Loucy (cell line): ENCODE data around the gene GOLGA6D.
"Not testable (repeated sequence)": the region's sequence is repeated elsewhere in the genome, so short reads cannot be mapped to it uniquely, and the experiment has no call there.

Source experiments
- H2AFZ ChIP-seq: fragments of 200-600 bp; sonication (generic); 2 replicates; pipeline ENCODE4 v1.6.0; 2016; ENCODE audit warnings: antibody characterized with exemption, mild to moderate bottlenecking, low read length, moderate library complexity
- H3F3A ChIP-seq: fragments of 200-600 bp; 2 replicates; pipeline ENCODE4 v1.6.0; 2016; ENCODE audit warnings: antibody characterized with exemption, low read depth, mild to moderate bottlenecking
- H3K27me3 ChIP-seq: fragments of 200-600 bp; sonication (generic); 2 replicates; pipeline ENCODE4 v1.6.1; 2014; ENCODE audit warnings: low read length, mild to moderate bottlenecking; ENCODE audit not compliant: insufficient read depth, poor library complexity, severe bottlenecking
- H3K36me3 ChIP-seq: fragments of 200-600 bp; sonication (generic); 2 replicates; pipeline ENCODE4 v1.6.1; 2016; ENCODE audit warnings: low read length; ENCODE audit not compliant: insufficient read depth
- H3K4me1 ChIP-seq: fragments of 200-600 bp; sonication (generic); 2 replicates; pipeline ENCODE4 v1.5.1; 2014; ENCODE audit warnings: low read length, mild to moderate bottlenecking; ENCODE audit not compliant: insufficient read depth, poor library complexity, severe bottlenecking
- H3K4me2 ChIP-seq: fragments of 200-600 bp; sonication (generic); 2 replicates; pipeline ENCODE4 v1.6.0; 2014; ENCODE audit warnings: antibody characterized with exemption, low read length, low read depth, mild to moderate bottlenecking; ENCODE audit not compliant: poor library complexity, severe bottlenecking
- H3K4me3 ChIP-seq: fragments of 200-600 bp; sonication (generic); 2 replicates; pipeline ENCODE4 v1.5.1; 2014; ENCODE audit warnings: low read length, mild to moderate bottlenecking, mixed read lengths; ENCODE audit not compliant: poor library complexity, severe bottlenecking
- H3K79me2 ChIP-seq: fragments of 200-600 bp; sonication (generic); 2 replicates; pipeline ENCODE4 v1.6.1; 2014; ENCODE audit warnings: low read length; ENCODE audit not compliant: insufficient read depth
- H3K9ac ChIP-seq: fragments of 200-600 bp; sonication (generic); 2 replicates; pipeline ENCODE4 v1.6.0; 2014; ENCODE audit warnings: mild to moderate bottlenecking, low read depth, low read length, moderate library complexity; ENCODE audit not compliant: poor library complexity, severe bottlenecking
- H3K9me2 ChIP-seq: fragments of 200-600 bp; sonication (generic); replicated peaks from 2 replicates; pipeline ENCODE4 v1.6.1; 2016; ENCODE audit warnings: low read depth, low read length, mixed read lengths
- H3K9me3 ChIP-seq: fragments of 200-600 bp; sonication (generic); 2 replicates; pipeline ENCODE4 v1.6.1; 2014; ENCODE audit warnings: mild to moderate bottlenecking, antibody characterized with exemption, low read length, low read depth; ENCODE audit not compliant: insufficient read depth
- H4K20me1 ChIP-seq: fragments of 200-600 bp; sonication (generic); 2 replicates; pipeline ENCODE4 v1.6.0; 2014; ENCODE audit warnings: antibody characterized with exemption, low read length, mild to moderate bottlenecking; ENCODE audit not compliant: insufficient read depth, poor library complexity, severe bottlenecking
- EZH2phosphoT487 ChIP-seq: fragments of 200-600 bp; IDR thresholded peaks from 2 replicates; pipeline ENCODE4 v1.6.1; 2018; ENCODE audit warnings: antibody characterized with exemption, mild to moderate bottlenecking, moderate library complexity, borderline replicate concordance
- TF ChIP-seq, protein P1 (sequence below): fragments of 200-600 bp; sonication (generic); conservative IDR thresholded peaks from 2 replicates; pipeline ENCODE4 v1.5.1; 2014; ENCODE audit warnings: mild to moderate bottlenecking, antibody characterized with exemption, low read length

Gene GOLGA6D

DNA sequence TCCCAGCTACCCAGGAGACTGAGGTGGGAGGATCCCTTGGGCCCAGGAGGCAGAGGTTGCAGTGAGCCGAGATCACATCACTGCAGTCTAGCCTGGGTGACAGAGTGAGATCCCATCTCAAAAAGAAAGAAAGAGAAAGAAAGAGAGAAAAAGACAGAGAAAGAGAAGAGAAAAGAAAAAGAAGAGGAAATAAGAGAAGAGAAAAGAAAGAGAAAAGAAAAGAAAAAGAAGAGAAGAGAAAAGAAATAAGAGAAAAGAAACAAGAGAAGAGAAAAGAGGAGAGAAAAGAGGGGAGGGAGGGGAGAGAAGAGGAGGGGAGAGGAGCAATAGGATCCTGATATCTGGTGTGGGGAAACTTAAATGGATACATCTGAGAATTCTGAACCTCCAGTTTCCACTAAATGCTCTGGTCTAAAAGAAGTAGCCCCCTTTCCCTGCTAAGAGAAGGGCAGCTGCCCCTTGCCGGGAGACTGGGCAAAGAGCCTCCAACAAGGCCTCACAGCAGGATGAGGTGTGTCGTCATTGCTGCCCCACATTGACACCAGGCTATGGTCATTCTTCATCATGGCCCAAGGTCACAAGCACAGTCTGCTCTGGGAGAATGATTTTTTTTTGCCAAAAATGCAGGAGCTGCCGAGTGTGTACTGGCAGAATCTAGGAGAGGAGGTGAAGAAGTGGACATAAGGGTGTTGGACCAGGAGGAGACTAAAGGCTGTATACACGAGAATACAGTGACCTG is 32.1 kb downstream of the GOLGA6D start:
- Histone ChIP-seq H4K20me1 (no peaks in the 10 kb centered on the region), H3K4me1 (peaks cover 2% of the 10 kb centered on the region), H3K79me2 (no peaks in the 10 kb centered on the region), H3K27me3 (no peaks in the 10 kb centered on the region), H3K9ac (no peak overlapping the region), H3F3A (no peaks in the 10 kb centered on the region), H3K4me3 (no peak overlapping the region), H3K4me2 (no peak overlapping the region), H3K9me3 (no peaks in the 10 kb centered on the region), H3K36me3 (no peaks in the 10 kb centered on the region), H3K9me2 (no peaks in the 10 kb centered on the region), H2AFZ (no peak overlapping the region)
- TF ChIP-seq, protein P1, sequence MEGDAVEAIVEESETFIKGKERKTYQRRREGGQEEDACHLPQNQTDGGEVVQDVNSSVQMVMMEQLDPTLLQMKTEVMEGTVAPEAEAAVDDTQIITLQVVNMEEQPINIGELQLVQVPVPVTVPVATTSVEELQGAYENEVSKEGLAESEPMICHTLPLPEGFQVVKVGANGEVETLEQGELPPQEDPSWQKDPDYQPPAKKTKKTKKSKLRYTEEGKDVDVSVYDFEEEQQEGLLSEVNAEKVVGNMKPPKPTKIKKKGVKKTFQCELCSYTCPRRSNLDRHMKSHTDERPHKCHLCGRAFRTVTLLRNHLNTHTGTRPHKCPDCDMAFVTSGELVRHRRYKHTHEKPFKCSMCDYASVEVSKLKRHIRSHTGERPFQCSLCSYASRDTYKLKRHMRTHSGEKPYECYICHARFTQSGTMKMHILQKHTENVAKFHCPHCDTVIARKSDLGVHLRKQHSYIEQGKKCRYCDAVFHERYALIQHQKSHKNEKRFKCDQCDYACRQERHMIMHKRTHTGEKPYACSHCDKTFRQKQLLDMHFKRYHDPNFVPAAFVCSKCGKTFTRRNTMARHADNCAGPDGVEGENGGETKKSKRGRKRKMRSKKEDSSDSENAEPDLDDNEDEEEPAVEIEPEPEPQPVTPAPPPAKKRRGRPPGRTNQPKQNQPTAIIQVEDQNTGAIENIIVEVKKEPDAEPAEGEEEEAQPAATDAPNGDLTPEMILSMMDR = no peak
- TF ChIP-seq EZH2phosphoT487 = no peak

DNA sequence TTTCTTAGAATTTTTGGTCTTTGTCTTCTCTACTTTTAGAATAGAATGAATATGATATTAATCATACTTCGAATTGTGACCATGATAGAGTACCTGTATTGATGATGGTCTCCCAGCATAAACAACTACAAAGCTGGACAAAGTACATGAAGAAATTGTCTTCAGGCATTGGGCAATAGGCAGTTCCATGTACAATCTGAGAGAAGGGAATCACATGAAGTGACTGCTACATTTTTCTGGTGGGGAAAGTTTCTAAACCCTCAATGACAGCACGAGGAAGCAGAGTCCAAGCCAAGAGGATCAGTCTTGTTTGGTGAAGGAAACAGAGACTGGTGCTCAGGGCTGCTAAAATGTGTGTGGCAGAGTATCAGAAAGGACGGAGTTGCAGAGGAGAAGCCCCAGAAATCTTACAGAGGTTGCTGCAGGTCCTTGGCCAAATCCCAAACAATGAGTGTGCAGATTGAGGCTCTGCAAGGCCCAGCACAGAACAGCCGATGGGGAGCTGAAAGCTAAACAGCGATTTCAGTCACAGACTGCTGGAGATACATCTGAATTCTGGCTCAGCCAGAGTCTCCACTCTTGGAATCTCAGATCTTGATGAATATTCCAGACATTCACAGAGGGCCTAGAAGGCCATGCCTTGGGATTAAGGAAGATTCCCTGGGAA is 36.7 kb downstream of the GOLGA6D start:
- H3K79me2 ChIP-seq, H3K9me2 ChIP-seq, H2AFZ ChIP-seq, H3K4me1 ChIP-seq, H3K27me3 ChIP-seq, H3K9ac ChIP-seq, H3K9me3 ChIP-seq, H3F3A ChIP-seq, H3K4me2 ChIP-seq, H3K36me3 ChIP-seq, H3K4me3 ChIP-seq, H4K20me1 ChIP-seq: not testable (repeated sequence)

DNA sequence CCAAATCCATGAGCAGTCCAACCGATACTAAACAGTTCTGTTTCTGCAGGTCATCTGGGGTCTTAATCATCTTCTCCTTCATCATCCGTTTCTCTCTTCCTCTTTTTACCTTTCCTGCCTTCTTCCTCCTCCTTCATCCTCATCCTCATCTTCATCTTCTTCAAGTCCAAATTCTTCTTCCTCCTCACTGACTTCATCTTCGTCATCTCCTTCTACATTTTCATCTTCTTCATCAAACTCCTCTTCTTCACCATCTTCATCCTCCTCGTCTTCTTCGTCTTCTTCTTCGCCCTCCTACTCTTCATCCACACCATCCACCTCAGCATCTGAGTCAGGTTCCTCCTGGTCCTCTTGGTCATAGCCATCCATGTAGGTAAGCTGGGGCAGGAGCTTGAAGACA is 39.1 kb downstream of the GOLGA6D start:
- H2AFZ ChIP-seq = no peak overlapping the region
- TF ChIP-seq, protein P1 = no peak
- no peak for TF ChIP-seq EZH2phosphoT487
- H3K27me3 ChIP-seq = no peaks in the 10 kb centered on the region
- H3K79me2 ChIP-seq = no peaks in the 10 kb centered on the region
- H3K4me1 ChIP-seq = no peaks in the 10 kb centered on the region
- no peak overlapping the region for H3K4me3 ChIP-seq
- H3K4me2 ChIP-seq = no peak overlapping the region
- H3F3A ChIP-seq = no peaks in the 10 kb centered on the region
- H3K36me3 ChIP-seq = no peaks in the 10 kb centered on the region
- H3K9me3 ChIP-seq = no peaks in the 10 kb centered on the region
- no peak overlapping the region for H3K9ac ChIP-seq
- H4K20me1 ChIP-seq = no peaks in the 10 kb centered on the region
- H3K9me2 ChIP-seq = no peaks in the 10 kb centered on the region
